Measurements from ENCODE around the gene DCST1. TPM values are rescaled to one million over a fixed set of nuclear protein-coding genes. Genes with fewer than 3 reads are reported as not detected.

The DCST1 gene
- total RNA-seq, 4 donors from 2014 or later, result 0.19 TPM; not detected in 3

DNA sequence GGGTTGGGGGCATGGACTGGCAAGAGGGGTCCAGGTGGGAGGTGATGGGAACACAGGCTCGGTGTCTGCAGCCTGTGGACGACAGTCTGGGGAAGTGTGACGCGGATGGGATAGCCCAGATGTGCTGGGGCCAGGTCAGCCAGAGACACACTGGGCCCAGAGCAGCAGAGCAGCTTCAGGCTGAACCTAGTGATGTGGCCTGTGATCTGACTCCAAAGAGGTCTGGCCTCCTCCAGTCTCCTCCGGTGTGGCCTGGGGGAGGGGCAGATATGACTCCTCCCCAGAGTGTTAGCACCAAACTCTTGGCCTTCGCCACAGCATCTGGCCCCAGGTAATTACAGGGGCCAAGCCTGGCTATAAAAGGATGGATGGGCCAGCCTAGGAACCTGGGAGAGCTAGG lies 58.5 kb downstream of the DCST1 start:
- intact Hi-C loops (cut with DNase I), result loop anchor here (2.0 kb wide), 1 partner anchor 77 kb away; no protein-coding TSS in a partner anchor
- no peaks in the 10 kb centered on the region for H3K9me3 ChIP-seq
- peaks cover 13 to 25% (median 19%) of the 10 kb centered on the region in 3 donors for H3K4me1 ChIP-seq
- H3K27me3 ChIP-seq, result peaks cover 0 to 7% (median 0%) of the 10 kb centered on the region in 4 donors
- H3K27ac ChIP-seq, result no peak overlapping the region
- TF ChIP-seq POLR2A (IDR thresholded peaks at IDR 0.05), result no peak
- TF ChIP-seq, protein P1, sequence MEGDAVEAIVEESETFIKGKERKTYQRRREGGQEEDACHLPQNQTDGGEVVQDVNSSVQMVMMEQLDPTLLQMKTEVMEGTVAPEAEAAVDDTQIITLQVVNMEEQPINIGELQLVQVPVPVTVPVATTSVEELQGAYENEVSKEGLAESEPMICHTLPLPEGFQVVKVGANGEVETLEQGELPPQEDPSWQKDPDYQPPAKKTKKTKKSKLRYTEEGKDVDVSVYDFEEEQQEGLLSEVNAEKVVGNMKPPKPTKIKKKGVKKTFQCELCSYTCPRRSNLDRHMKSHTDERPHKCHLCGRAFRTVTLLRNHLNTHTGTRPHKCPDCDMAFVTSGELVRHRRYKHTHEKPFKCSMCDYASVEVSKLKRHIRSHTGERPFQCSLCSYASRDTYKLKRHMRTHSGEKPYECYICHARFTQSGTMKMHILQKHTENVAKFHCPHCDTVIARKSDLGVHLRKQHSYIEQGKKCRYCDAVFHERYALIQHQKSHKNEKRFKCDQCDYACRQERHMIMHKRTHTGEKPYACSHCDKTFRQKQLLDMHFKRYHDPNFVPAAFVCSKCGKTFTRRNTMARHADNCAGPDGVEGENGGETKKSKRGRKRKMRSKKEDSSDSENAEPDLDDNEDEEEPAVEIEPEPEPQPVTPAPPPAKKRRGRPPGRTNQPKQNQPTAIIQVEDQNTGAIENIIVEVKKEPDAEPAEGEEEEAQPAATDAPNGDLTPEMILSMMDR (IDR thresholded peaks at IDR 0.05), result no peak
- 86 to 87% methylated on average over 4 of the region's 6 CpGs for WGBS, 2 donors
- DNase-seq, result no peak
- no peak overlapping the region for H3K4me3 ChIP-seq
- H3K36me3 ChIP-seq, result no peaks in the 10 kb centered on the region

DNA sequence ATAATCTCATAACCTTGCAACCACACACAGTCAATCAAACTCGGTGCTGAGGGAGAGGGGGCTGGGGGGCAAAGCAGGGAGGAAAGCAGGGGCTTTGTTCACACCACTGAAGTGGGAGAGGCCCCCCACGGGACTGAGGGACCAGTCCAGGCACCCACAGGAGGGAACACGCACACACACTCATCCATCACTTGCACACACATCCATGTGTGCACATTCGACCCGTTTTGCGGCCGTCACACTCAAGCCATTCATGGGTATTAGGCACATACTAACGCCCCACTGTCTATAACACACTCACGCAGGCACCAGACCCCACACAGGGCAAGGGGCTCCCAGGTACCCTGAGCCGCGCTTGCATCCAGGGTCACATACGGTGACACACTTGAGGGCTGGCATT lies 59.0 kb downstream of the DCST1 start:
- intact Hi-C loops (cut with DNase I), result loop anchor here (2.0 kb wide), 1 partner anchor 76 kb away; no protein-coding TSS in a partner anchor
- Histone ChIP-seq H3K27ac (no peak overlapping the region), H3K9me3 (no peaks in the 10 kb centered on the region), H3K36me3 (no peaks in the 10 kb centered on the region), H3K4me3 (no peak overlapping the region), H3K27me3 (peaks cover 0 to 7% (median 0%) of the 10 kb centered on the region in 4 donors), H3K4me1 (peaks cover 13 to 25% (median 19%) of the 10 kb centered on the region in 3 donors)
- DNase-seq, result no peak
- no peak for TF ChIP-seq POLR2A (IDR thresholded peaks at IDR 0.05)
- 88 to 95% methylated on average over 9 to 11 of the region's 12 CpGs for WGBS, 2 donors

DNA sequence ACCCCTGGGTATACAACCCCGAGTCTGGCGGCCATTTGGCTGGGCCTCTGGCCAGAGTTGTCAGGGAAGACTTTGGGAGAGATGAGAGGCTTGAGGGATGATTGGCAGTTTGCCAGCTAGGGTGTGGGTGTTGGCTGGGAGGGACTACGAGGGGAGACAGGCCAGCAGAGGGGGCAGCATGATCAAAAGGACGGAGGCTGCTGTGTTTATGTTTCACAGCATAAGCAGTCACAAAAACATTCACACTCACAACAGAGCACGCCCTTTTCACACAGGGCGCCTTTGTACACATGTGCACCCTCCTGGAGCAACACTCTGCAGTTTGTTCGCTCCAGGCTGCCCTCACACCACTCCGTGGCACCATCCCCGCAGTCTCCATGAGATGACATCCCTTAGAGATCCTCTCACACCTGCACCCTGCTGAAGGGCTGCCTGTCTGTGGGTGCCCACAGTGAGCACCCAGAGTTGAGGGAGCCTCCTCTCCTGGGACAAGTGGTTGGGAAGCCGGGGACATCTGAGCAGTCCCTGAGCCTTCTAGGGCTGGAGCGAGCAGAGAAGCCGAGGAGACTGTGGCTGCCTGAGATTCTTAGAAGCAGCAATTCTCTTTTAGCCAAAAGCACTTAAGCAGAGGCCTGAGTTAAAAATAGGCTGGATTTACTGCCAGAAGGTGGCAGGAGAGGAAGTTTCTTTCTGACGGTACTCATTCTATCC lies 60.4 kb downstream of the DCST1 start:
- DNase-seq, result no peak
- TF ChIP-seq POLR2A (IDR thresholded peaks at IDR 0.05), result no peak
- TF ChIP-seq, protein P1 (IDR thresholded peaks at IDR 0.05), result peak in 5 of 6 experiments; percentile 35 to 60 (median 50)

DNA sequence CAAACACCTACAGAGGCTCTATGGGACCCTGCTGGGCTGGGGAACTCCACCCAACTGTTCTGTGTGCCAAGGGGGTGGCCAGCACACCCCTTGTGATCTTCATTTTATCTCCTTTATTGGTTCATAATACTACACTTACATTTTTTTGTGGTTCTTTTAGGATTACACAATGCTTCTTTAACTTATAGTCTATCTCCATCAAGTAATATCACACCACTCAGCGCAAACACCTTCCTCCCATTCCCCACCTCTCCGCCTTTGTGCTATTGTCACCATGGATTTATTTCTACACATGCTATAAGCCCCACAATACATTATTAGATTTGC lies 61.0 kb downstream of the DCST1 start:
- intact Hi-C loops (cut with DNase I), result no loop called here
- Histone ChIP-seq H3K4me3 (no peak overlapping the region), H3K27me3 (peaks cover 0 to 7% (median 0%) of the 10 kb centered on the region in 4 donors)

More for the DNA sequence above, 60.4 kb downstream of the DCST1 start:
- intact Hi-C loops (cut with DNase I), result loop anchor here (2.0 kb wide), 1 partner anchor 75 kb away; no protein-coding TSS in a partner anchor
- 20 to 25% methylated on average over 8 to 11 of the region's 13 CpGs for WGBS, 2 donors
- no peaks in the 10 kb centered on the region for H3K36me3 ChIP-seq
- H3K4me3 ChIP-seq, result no peak overlapping the region
- peaks cover 13 to 25% (median 19%) of the 10 kb centered on the region in 3 donors for H3K4me1 ChIP-seq
- H3K27ac ChIP-seq, result peak overlapping the region in 3 of 4 donors; percentile 38 to 60 (median 42)
- peaks cover 0 to 7% (median 0%) of the 10 kb centered on the region in 4 donors for H3K27me3 ChIP-seq
- no peaks in the 10 kb centered on the region for H3K9me3 ChIP-seq

DNA sequence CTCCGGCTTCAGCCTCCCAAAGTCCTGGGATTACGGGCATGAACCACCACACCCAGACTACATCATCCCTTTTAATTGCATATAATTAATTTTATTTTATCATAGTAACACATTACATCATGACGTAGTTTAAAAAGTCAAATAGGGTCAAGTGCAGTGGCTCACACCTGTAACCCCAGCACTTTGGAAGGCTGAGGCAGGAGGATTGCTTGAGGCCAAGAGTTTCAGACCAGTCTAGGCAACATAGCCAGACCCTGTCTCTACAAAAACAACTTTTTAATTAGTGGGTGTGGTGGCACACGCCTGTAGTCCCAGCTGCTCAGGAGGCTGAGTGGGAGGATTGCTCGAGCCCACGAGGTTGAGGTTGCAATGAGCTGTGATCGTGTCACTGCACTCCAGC lies 65.7 kb downstream of the DCST1 start:
- no peaks in the 10 kb centered on the region for H3K9me3 ChIP-seq
- no peaks in the 10 kb centered on the region for H3K27me3 ChIP-seq
- H3K36me3 ChIP-seq, result no peaks in the 10 kb centered on the region
- H3K4me1 ChIP-seq, result peaks cover 2 to 5% (median 2%) of the 10 kb centered on the region in 3 donors
- no peak for DNase-seq
- intact Hi-C loops (cut with DNase I), result no loop called here
- H3K4me3 ChIP-seq, result no peak overlapping the region
- WGBS, 2 donors, result 59 to 72% methylated on average over 6 to 7 of the region's 7 CpGs
- no peak overlapping the region for H3K27ac ChIP-seq
- TF ChIP-seq POLR2A (IDR thresholded peaks at IDR 0.05), result no peak
- TF ChIP-seq, protein P1 (IDR thresholded peaks at IDR 0.05), result no peak

More for the DNA sequence above, 61.0 kb downstream of the DCST1 start:
- 64 to 70% methylated on average over 2 of the region's 2 CpGs for WGBS, 2 donors
- Histone ChIP-seq H3K4me1 (peaks cover 13 to 25% (median 19%) of the 10 kb centered on the region in 3 donors), H3K9me3 (no peaks in the 10 kb centered on the region), H3K27ac (peak overlapping the region in 3 of 4 donors; percentile 38 to 60 (median 42)), H3K36me3 (no peaks in the 10 kb centered on the region)
- DNase-seq, result no peak
- TF ChIP-seq POLR2A (IDR thresholded peaks at IDR 0.05), result no peak
- TF ChIP-seq, protein P1 (IDR thresholded peaks at IDR 0.05), result peak in 1 of 6 experiments; percentile 31

Other genes with a start within 250 kb of the DCST1 start
- gene KCNN3, start 163.5 kb upstream of the DCST1 start, total RNA-seq, result 1 to 10 TPM in 1 of 4 donors, under 1 TPM in 3; 0.08 to 1.7 (median 0.50) TPM
- 10 to 100 TPM; 29.0 to 38.2 (median 33.5) TPM for gene PMVK, start 97.1 kb upstream of the DCST1 start, total RNA-seq
- 10 to 100 TPM; 11.1 to 51.1 (median 29.3) TPM for gene PBXIP1, start 77.7 kb upstream of the DCST1 start, total RNA-seq
- gene PYGO2, start 72.0 kb upstream of the DCST1 start, total RNA-seq, result 10 to 100 TPM; 14.4 to 18.8 (median 17.5) TPM
- gene SHC1, start 63.1 kb upstream of the DCST1 start, total RNA-seq, result 10 to 100 TPM; 37.6 to 80.9 (median 65.8) TPM
- 10 to 100 TPM; 34.9 to 72.8 (median 55.3) TPM for gene CKS1B, start 59.1 kb upstream of the DCST1 start, total RNA-seq
- 10 to 100 TPM; 21.5 to 30.9 (median 29.5) TPM for gene FLAD1, start 50.5 kb upstream of the DCST1 start, total RNA-seq
- gene LENEP, start 40.2 kb upstream of the DCST1 start, total RNA-seq, result not detected
- 100 to 1,000 TPM; 101 to 220 (median 113) TPM for gene ZBTB7B, start 31.0 kb upstream of the DCST1 start, total RNA-seq
- gene DCST2, start within 50 bp of the DCST1 start, total RNA-seq, result 1 to 10 TPM in 1 of 4 donors, under 1 TPM in 3; 0.11 to 8.2 (median 0.18) TPM
- gene ADAM15, start 17.5 kb downstream of the DCST1 start, total RNA-seq, result 100 to 1,000 TPM; 135 to 194 (median 183) TPM
- gene EFNA4, start 29.9 kb downstream of the DCST1 start, total RNA-seq, result 10 to 100 TPM in 3 of 4 donors, 1 to 10 TPM in 1; 8.1 to 22.9 (median 12.2) TPM
- 10 to 100 TPM; 20.0 to 25.8 (median 21.1) TPM for gene EFNA3, start 45.0 kb downstream of the DCST1 start, total RNA-seq
- 10 to 100 TPM; 30.2 to 42.9 (median 31.0) TPM for gene EFNA1, start 94.1 kb downstream of the DCST1 start, total RNA-seq
- 10 to 100 TPM; 21.4 to 27.2 (median 26.0) TPM for gene SLC50A1, start 102.0 kb downstream of the DCST1 start, total RNA-seq
- gene DPM3, start 106.7 kb downstream of the DCST1 start, total RNA-seq, result 10 to 100 TPM; 33.1 to 67.7 (median 45.4) TPM
- 100 to 1,000 TPM in 1 of 4 donors, 10 to 100 TPM in 3; 70.8 to 122 (median 73.8) TPM for gene KRTCAP2, start 139.5 kb downstream of the DCST1 start, total RNA-seq
- under 1 TPM in 3 of 4 donors, not detected in 1; 0.30 to 0.53 (median 0.38) TPM for gene TRIM46, start 140.0 kb downstream of the DCST1 start, total RNA-seq
- gene THBS3, start 174.1 kb downstream of the DCST1 start, total RNA-seq, result 10 to 100 TPM in 3 of 4 donors, 1 to 10 TPM in 1; 8.7 to 18.5 (median 11.1) TPM
- 10 to 100 TPM; 34.0 to 59.1 (median 42.9) TPM for gene MTX1, start 174.9 kb downstream of the DCST1 start, total RNA-seq
- gene ENTREP3, start 221.7 kb downstream of the DCST1 start, total RNA-seq, result 10 to 100 TPM; 10.5 to 27.9 (median 16.1) TPM
- 10 to 100 TPM; 56.8 to 72.2 (median 60.1) TPM for gene SCAMP3, start 228.5 kb downstream of the DCST1 start, total RNA-seq
- gene CLK2, start 239.7 kb downstream of the DCST1 start, total RNA-seq, result 10 to 100 TPM; 21.9 to 35.1 (median 25.6) TPM
- gene HCN3, start 243.6 kb downstream of the DCST1 start, total RNA-seq, result 1 to 10 TPM; 2.1 to 3.0 (median 2.5) TPM

Measured in esophagus squamous epithelium (tissue), 5 donors.